ENCODE measurements around the gene INPP5D.
"Not testable (repeated sequence)": the region's sequence is repeated elsewhere in the genome, so short reads cannot be mapped to it uniquely, and the experiment has no call there.

The INPP5D gene

GRCh38 chr2:233185963-233186362 lies 125.8 kb downstream of the INPP5D start:
- DNase-seq, result no peak

DNA sequence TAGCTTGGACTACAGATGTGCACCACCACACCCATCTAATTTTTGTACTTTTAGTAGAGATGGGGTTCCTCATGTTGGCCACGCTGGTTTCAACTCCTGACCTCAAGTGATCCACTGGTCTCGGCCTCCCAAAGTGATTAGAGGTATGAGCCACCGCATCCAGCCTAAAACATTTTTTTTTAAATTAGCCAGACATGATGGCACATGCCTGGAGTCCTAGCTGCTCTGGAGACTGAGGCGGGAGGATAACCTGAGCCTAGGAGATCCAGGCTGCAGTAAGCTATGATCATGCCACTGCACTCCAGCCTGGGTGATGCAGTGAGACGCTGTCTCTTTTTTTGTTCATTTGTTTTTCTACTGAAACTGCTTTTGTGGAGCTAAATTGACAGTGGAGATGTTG lies 126.7 kb downstream of the INPP5D start:
- no peak for DNase-seq

- DNase-seq, result no peak
These were observed 128.9 kb downstream of the INPP5D start for GRCh38 chr2:233189025-233189424.

DNA sequence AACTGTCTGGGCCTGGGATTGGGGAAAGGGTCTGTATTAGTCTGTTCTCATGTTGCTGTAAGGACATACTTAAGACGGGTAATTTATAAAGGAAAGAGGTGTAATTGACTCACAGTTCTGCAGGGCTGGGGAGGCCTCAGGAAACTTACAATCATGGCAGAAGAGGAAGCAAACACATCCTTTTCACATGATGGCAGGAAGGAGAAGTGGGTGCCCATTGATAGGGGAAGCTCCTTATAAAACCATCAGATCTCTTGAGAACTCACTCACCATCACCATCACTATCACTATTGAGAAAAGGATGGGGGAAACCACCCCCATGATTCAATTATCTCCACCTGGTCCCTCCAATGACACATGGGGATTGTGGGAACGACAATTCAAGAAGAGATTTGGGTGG lies 130.9 kb downstream of the INPP5D start:
- not testable (repeated sequence) for DNase-seq

- no peak for DNase-seq
These were observed 133.6 kb downstream of the INPP5D start for GRCh38 chr2:233193738-233194137.

DNA sequence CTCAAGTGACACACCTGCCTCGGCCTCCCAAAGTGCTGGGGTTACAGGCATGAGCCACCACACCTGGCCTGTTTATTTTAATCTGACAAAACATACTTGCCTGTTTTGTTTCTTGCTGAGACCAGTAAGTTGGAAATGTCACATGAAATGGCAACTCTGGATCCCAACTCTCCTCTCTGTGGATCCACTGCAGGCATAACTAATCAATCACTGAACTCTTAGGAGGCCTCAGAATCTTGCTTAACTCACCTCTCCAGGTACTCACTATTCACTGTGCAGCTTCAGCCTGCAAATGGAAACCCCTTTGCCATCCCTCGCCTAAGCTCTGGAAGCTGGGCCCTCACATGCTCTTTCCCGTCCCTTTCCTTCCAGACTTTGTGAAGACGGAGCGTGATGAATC lies 134.9 kb downstream of the INPP5D start:
- no peak for DNase-seq

DNA sequence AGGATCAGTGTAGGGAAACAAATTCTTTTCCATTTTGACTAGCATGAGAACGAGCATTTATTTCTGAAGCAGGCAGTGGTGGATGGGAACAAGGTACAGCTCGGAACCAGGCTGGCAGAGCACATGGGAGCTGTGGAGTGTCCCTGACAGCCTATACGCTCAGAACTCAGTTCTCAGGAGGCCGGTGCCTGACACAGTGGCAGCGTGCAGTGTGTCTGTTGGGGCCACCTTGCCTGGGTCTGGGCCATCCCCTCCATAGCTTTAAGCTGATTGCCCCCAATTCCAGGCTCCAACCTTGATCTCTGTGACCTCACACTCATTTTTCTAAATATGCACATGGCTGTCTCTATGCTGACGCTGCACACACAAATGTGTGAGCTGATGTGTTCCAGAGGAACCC lies 136.9 kb downstream of the INPP5D start:
- DNase-seq, result no peak

- no peak for DNase-seq
These were observed 137.9 kb downstream of the INPP5D start for GRCh38 chr2:233198026-233198425.

GRCh38 chr2:233199870-233200269 lies 139.7 kb downstream of the INPP5D start:
- DNase-seq, result no peak

DNA sequence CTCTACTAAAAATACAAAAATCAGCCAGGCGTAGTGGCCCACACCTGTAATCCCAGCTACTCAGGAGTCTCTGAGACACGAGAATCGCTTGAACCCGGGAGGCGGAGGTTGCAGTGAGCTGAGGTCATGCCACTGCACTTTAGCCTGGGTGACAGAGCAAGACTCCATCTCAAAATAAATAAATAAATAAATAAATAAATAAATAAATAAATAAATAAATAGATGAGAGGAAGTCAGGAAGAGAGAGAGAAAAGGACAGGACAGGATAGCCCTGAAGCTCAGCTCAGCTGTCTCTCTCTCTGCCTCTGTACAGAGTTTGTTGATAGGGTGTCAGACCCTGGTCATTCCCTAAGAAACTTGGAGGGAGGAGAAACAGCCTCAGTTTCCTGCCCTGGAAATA lies 140.6 kb downstream of the INPP5D start:
- not testable (repeated sequence) for DNase-seq

- no peak for DNase-seq
These were observed 141.3 kb downstream of the INPP5D start for GRCh38 chr2:233201258-233202013.

GRCh38 chr2:233202531-233202944 lies 142.4 kb downstream of the INPP5D start:
- no peak for DNase-seq

DNA sequence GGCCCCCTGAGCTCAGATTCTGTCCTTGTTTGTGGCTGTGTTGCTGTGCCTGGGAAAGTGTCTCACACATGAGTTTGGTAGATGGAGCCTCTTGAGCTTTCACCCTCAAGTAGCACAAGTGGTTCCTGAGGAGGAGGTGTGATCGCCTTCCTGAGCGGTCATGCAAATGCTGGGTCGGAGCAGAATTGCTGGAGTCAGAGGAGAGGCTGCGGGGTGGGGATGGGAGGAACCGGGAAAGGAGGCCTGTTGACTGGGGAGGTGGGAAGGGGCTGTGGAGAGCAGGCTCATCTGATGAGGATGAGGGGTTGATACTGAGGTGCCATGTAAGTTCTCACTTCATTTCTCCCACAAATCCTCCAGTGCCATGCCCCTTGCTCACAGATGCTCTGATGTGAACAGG lies 142.9 kb downstream of the INPP5D start:
- no peak for DNase-seq

GRCh38 chr2:233204286-233204936 lies 144.3 kb downstream of the INPP5D start:
- DNase-seq, result no peak

- DNase-seq, result no peak
These were observed 148.4 kb downstream of the INPP5D start for GRCh38 chr2:233208382-233209116.

DNA sequence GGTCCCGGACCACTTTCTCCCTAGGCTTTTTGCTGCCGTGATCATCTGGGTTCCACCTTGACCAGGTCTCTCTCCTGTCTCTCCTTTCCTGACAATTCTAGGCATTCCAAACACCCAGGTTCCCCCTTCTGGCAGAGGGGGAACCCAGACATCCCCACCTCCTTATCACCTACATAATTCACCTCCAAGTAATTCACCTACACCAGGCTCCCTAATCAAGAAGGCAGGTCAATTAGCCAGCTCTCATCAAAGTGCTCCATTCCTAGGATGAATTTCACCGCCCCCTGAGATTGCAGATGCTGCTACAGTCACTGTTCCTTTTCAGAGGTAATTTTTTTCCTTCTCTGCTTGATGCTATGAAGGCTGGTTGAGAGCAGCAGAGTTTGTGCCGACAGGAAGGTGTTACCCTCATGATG lies 149.0 kb downstream of the INPP5D start:
- no peak for DNase-seq

DNA sequence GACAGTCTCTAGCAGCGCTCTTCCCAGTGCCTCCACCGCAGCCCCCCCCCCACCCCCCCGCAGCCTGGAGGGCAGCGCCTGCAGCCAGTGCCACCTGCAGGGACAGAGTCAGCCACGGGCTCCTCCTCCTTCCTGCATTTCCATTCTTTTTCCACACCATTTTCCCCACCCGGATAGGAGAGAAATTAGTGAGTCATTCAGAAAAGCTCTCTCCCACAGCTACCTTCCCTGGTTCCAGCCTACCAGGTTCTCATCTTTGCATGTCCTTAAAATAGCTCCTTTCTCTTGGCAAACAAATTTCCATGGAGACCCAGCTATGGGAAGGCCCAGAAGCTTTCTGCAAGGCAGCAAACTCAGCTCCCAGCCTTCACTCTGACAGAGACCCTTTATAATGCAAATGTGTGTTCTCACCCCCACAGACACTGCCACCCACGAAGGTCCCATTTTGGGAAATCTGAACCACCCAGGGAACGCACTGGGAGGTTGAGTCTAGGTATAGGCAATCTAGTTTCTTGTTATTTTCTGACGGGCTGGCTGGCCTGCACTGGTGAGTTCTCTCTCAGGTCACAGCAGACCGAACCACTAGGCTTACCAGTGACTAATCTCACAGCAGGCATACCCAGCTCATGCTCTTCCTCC lies 149.5 kb downstream of the INPP5D start:
- peak; percentile 66 for DNase-seq

GRCh38 chr2:233210281-233210680 lies 150.1 kb downstream of the INPP5D start:
- DNase-seq, result no peak

DNA sequence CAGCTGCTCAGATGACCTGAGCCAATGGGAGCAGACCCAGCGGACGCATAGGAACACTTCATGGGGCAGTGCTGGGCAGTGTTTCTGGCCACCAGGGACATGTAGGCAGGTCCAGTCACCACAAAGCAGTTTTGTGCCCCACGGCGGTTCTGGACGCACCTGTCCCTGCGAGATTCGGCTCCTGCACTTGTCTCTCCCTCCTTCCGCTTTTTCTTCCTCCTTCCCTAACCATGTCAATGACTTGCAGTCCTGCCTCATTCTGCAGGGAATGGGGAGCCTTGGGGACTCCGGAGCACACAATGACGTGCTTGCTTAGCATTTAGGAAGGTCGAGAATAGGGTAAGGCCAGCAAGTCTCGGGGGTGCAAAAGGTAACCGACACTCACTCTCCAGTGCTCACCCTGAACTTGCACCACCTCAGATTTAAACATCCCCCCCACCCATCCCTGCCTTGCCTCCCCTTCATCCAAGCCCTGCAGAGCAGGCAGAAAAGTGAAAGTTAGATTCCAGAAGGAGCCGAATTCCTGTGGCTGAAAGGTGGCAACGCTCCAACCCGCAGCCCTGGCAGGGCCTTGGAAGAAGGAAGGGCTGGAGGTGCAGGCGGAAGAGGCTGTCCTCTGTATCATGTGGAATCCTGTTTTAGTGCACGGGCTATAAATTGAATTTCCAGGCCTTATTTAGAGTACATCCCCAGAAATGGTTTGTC lies 150.9 kb downstream of the INPP5D start:
- DNase-seq, result no peak

- no peak for DNase-seq
These were observed 151.4 kb downstream of the INPP5D start for GRCh38 chr2:233211548-233211895.

- DNase-seq, result no peak
These were observed 152.9 kb downstream of the INPP5D start for GRCh38 chr2:233213011-233213410.

- DNase-seq, result no peak
These were observed 153.8 kb downstream of the INPP5D start for GRCh38 chr2:233213975-233214374.

DNA sequence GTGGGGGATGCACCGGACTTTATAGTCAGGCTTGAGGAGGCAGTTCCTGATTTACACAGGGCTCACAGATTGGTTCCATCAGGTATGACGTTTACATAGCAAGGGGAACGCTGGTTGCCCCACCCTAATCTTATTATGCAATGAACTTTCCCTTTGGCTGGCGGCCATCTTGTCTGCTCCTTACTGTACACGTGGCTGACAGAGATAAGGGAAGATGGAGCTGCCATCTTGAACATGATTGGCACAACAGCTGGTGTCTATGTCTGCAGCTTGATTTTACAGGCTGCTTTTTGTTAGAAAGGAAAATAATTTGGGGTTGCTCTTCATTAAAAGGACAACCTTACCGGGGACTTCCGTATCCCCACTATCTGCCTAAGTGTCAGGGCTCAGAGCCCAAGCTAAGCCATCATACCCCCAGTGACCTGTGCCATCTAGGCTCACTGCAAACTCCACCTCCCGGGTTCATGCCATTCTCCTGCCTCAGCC lies 157.8 kb downstream of the INPP5D start:
- DNase-seq, result no peak

Measured in NCI-H2227 treated with DMSO at 0.1 percent for 48 hours (cell line).